RWPE1 (cell line): ENCODE results near the gene RAB39A.
A peak's percentile ranks its signal among the peaks of the same experiment; 100 is the strongest.

Experiments
- CTCF ChIA-PET: fragments of 350-600 bp; sonication (Branson Sonifier 250); formaldehyde crosslinking; extraction: SDS; loops from one replicate; lab custom pipeline; 2021; lab: Yijun Ruan, JAX
- POLR2A ChIA-PET: fragments of 400-600 bp; formaldehyde crosslinking; extraction: SDS; loops from one replicate; lab custom pipeline; 2020; ENCODE audit warnings: antibody characterized with exemption; ENCODE audit not compliant: low non-redundant PET; lab: Yijun Ruan, JAX
- DNase-seq: peaks from one replicate; pipeline ENCODE4 v3.0.0; 2012; ENCODE audit warnings: low spot score
- H3K27ac ChIP-seq: fragments of 450-650 bp; 2 replicates; pipeline ENCODE4 v1.5.1; 2017
- TF ChIP-seq, protein P1 (sequence below): fragments of 450-650 bp; conservative IDR thresholded peaks from 2 replicates; pipeline ENCODE4 v1.5.1; 2017; ENCODE audit warnings: low read depth, mild to moderate bottlenecking

RAB39A gene

DNA sequence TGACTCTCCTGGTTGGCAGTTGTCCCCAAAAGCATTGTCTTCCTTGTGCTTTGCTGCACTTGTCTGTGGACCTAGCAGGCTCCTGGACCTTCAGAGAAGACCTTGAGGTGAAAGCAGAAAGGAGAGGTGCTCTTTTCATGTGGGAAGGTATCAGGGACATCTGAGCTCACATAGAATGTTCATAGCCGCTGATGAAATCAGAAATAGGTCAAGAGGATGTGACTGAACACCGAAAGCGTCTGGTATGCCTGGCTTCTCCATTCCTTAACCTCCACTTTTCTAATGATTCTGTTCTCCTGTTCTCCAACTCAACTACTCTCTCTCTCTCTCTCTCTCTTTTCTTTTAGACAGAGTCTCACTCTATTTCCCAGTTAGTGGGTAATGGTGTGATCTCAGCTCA lies 74.2 kb downstream of the RAB39A start:
- CTCF ChIA-PET, result no interaction called here

DNA sequence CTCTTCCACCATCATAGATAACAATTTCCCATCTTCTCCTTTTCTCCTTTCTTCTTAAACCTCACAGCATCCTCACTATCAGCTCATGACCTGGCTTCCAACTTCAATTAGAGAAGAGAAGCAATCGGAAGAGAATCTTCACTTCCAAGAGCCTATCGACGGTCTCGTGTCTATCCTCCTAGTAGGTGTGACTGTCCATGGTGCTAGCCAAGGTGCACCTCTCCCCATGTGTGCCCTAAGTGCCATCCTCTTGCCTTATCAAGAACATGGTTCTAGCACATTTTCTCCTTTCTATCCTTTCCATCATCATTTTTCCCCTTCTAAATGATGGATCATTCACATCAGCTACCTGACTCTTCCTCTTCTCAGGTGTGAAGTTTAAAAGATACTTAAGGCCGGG lies 75.4 kb downstream of the RAB39A start:
- POLR2A ChIA-PET, result no interaction called here
- CTCF ChIA-PET, result no interaction called here
- no peak overlapping the region for H3K27ac ChIP-seq
- TF ChIP-seq, protein P1, sequence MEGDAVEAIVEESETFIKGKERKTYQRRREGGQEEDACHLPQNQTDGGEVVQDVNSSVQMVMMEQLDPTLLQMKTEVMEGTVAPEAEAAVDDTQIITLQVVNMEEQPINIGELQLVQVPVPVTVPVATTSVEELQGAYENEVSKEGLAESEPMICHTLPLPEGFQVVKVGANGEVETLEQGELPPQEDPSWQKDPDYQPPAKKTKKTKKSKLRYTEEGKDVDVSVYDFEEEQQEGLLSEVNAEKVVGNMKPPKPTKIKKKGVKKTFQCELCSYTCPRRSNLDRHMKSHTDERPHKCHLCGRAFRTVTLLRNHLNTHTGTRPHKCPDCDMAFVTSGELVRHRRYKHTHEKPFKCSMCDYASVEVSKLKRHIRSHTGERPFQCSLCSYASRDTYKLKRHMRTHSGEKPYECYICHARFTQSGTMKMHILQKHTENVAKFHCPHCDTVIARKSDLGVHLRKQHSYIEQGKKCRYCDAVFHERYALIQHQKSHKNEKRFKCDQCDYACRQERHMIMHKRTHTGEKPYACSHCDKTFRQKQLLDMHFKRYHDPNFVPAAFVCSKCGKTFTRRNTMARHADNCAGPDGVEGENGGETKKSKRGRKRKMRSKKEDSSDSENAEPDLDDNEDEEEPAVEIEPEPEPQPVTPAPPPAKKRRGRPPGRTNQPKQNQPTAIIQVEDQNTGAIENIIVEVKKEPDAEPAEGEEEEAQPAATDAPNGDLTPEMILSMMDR, result no peak
- DNase-seq, result no peak

More for the DNA sequence above, 74.2 kb downstream of the RAB39A start:
- DNase-seq, result no peak
- POLR2A ChIA-PET, result no interaction called here
- H3K27ac ChIP-seq, result no peak overlapping the region
- TF ChIP-seq, protein P1, result no peak

DNA sequence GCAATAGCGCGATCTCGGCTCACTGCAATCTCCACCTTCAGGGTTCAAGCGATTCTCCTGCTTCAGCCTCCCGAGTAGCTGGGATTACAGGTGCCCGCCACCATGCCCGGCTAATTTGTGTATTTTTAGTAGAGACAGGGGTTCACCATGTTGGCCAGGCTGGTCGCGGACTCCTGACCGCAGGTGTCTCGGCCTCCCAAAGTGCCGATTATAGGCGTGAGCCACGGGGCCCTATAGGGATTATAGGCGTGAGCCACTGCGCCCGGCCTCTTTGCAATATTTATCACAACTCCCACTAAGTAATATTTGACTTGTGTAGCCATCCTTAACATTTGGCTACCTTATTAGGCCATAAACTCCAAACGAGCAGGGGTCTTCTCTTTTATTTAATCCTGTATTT lies 79.6 kb downstream of the RAB39A start:
- CTCF ChIA-PET, result no interaction called here
- TF ChIP-seq, protein P1, result no peak
- POLR2A ChIA-PET, result no interaction called here
- DNase-seq, result no peak
- no peak overlapping the region for H3K27ac ChIP-seq

DNA sequence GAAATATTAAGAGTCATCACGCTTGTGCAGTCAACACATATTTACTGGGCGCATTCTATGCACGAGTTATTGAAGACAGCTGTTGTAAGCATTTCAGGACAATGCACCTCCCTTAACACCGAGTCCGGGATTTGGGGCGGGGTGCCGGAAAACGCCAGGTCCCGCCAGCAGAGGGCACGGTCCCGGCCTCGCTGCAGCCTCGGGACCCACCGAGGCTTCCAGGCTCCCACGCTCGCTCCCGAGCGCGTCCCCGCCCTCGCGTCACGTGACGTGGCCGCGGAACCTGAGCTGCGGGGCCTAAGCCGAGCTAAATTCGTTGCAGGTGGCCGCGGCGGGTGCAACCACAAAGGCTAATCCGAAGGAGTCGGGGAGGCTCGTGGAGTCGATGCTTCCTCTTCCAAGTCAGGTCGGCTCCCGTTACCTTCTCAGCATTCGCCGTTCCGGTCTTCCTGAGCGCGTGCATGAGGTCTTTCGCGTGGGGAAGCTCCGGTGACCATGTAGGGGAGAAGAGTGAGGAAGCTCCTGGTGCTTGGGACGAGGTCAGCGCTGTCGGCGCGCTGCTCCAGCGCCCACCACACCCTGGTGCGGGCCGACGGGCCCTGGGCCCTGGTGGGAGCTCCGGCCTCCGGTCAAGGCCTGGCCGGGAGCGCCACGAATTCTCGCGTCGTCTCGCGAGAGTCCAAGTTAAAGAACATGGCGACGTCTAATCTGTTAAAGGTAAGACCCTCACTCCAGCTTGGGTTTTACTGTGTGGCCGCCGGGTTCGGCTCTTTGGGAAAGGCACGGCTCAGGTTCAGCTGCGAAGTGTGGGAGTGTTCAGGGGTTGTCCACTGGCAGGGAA lies 80.6 kb downstream of the RAB39A start, which contains the start of gene CUL5:
Gene CUL5, plus strand, starts transcription at position 243 of the 841 bp plus-strand sequence. Its CDS starts 451 bp downstream, at position 694.
- peak within 1 kb of the TSS; percentile 87 for H3K27ac ChIP-seq
- DNase-seq, result peak; percentile 85
- CTCF ChIA-PET, result interaction anchor here (0.6 to 1.5 kb wide), 17 partner anchors 9 to 563 kb away, joined by 3 to 5 read pairs (median 3); partner anchors contain the start of gene ACAT1
- POLR2A ChIA-PET, result interaction anchor here (0.9 kb wide), 1 partner anchor 606 kb away, joined by 4 read pairs; no protein-coding TSS in a partner anchor
- TF ChIP-seq, protein P1, result peak; percentile 93

DNA sequence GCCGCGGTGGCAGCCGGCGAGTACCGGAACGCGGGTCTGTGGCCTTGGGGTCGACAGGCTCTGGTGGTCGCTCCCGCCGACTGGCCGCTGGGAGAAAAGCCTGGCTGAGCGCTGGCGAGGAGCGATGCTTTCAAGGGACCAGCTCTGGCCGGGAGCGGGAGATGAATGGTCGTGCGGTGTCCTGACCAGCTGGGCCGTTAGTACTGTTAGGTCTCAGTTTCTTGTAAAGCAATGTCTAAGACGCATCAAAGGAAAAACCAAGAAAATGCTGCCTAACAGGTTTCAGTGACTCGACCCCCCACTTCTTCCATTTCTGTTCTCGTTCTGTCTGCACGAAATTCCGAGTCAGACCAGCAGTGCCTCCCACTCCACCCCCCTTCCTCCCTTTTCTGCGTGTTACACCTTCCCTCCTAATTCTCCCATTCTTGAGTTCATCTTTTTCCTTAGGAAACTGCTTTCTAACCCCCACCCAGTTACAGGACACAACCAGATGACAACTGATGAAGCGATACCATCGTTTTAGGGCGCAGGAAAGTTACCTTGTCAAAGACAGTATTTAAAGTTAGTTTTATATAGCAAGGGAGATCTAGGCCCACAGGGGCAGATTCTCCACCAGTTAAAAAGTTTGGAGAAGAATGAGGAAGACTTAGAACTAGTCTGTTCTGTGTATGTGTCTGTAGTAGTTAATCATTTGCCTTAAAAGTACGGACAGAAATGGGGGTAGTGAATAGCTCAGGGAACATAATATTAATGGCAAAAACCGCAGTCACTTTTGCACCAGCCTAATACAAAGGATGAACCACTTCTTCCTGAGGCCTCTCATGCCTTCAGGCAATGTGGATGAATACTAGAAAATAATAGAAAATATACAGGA lies 81.5 kb downstream of the RAB39A start:
- H3K27ac ChIP-seq, result peak overlapping the region; percentile 87
- TF ChIP-seq, protein P1, result no peak
- POLR2A ChIA-PET, result interaction anchor here (0.9 kb wide), 1 partner anchor 605 kb away, joined by 4 read pairs; no protein-coding TSS in a partner anchor
- CTCF ChIA-PET, result interaction anchor here (0.6 to 1.5 kb wide), 8 partner anchors 8 to 152 kb away, joined by 3 to 5 read pairs (median 4); no protein-coding TSS in a partner anchor
- peak; percentile 14 for DNase-seq
